Activated B cell treated with CpG ODN at 0.5 μM for 24 hours (primary cell): ENCODE data around the gene ZNF446. TPM values are rescaled to one million over a fixed set of nuclear protein-coding genes. Genes with fewer than 3 reads are reported as not detected.
"Not testable (repeated sequence)": the region's sequence is repeated elsewhere in the genome, so short reads cannot be mapped to it uniquely, and the experiment has no call there.

Experiments used
- ATAC-seq: fragments of 200-7000 bp; cut with Tn5 transposase; one replicate; pipeline ENCODE4 v1.10.0; 2021; ENCODE audit warnings: low read depth, mild to moderate bottlenecking, moderate library complexity
- CTCF ChIA-PET: fragments of 350-600 bp; sonication (Branson Sonifier 250); formaldehyde crosslinking; loops from one replicate; lab custom pipeline; 2021; ENCODE audit warnings: antibody characterized with exemption; lab: Charles Lee
- POLR2A ChIA-PET: fragments of 350-600 bp; sonication (Branson Sonifier 250); formaldehyde crosslinking; loops from one replicate; lab custom pipeline; 2021; ENCODE audit warnings: antibody characterized with exemption; lab: Charles Lee
- DNase-seq: peaks from one replicate; pipeline ENCODE4 v3.0.0; 2022
- H3K27ac Mint-ChIP-seq: one replicate; pipeline ENCODE4 v1.8.0; 2020; ENCODE audit warnings: mixed read lengths
- H3K27me3 Mint-ChIP-seq: one replicate; pipeline ENCODE4 v1.8.0; 2021; ENCODE audit warnings: mixed read lengths
- H3K36me3 Mint-ChIP-seq: one replicate; pipeline ENCODE4 v1.8.0; 2021; ENCODE audit warnings: low read depth, mixed read lengths
- H3K4me1 Mint-ChIP-seq: one replicate; pipeline ENCODE4 v1.8.0; 2021; ENCODE audit warnings: mixed read lengths
- H3K4me3 Mint-ChIP-seq: one replicate; pipeline ENCODE4 v1.8.0; 2020; ENCODE audit warnings: mild to moderate bottlenecking, mixed read lengths
- H3K9me3 Mint-ChIP-seq: one replicate; pipeline ENCODE4 v1.8.0; 2020; ENCODE audit warnings: mixed read lengths
- intact Hi-C: fragments of 100-400 bp; cut with micrococcal nuclease; formaldehyde crosslinking; loops from one replicate; pipeline ENCODE4 v1.15.1; 2024
- total RNA-seq: library from RNA; stranded (reverse); gene quantifications from 2 replicates; pipeline ENCODE4 v1.2.3, GENCODE V29; 2022
- TF ChIP-seq, protein P1 (sequence below): fragments of 200-600 bp; IDR thresholded peaks from one replicate; pipeline ENCODE4 v1.8.0; 2022; ENCODE audit warnings: antibody characterized with exemption, mild to moderate bottlenecking

Gene ZNF446
- total RNA-seq, 1 donor from 2014 or later: 9.6 TPM

DNA sequence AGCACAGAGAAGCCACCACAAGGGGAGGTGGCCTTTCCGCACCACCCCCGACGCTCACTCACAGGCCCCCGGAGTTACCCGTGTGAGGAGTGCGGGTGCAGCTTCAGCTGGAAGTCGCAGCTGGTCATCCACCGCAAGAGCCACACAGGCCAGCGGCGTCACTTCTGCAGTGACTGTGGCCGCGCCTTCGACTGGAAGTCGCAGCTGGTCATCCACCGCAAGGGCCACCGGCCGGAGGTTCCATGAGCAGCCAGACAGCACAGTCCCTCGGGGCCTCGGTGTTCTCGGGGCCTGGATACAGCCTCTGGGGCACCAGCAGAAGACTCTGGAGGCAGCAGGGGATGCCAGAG, 4.3 kb downstream of the ZNF446 start:
- TF ChIP-seq, protein P1, sequence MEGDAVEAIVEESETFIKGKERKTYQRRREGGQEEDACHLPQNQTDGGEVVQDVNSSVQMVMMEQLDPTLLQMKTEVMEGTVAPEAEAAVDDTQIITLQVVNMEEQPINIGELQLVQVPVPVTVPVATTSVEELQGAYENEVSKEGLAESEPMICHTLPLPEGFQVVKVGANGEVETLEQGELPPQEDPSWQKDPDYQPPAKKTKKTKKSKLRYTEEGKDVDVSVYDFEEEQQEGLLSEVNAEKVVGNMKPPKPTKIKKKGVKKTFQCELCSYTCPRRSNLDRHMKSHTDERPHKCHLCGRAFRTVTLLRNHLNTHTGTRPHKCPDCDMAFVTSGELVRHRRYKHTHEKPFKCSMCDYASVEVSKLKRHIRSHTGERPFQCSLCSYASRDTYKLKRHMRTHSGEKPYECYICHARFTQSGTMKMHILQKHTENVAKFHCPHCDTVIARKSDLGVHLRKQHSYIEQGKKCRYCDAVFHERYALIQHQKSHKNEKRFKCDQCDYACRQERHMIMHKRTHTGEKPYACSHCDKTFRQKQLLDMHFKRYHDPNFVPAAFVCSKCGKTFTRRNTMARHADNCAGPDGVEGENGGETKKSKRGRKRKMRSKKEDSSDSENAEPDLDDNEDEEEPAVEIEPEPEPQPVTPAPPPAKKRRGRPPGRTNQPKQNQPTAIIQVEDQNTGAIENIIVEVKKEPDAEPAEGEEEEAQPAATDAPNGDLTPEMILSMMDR: no peak
- Mint-ChIP-seq H3K36me3 (peaks cover 13% of the 10 kb centered on the region), H3K9me3 (no peaks in the 10 kb centered on the region), H3K27me3 (no peaks in the 10 kb centered on the region), H3K27ac (no peak overlapping the region), H3K4me1 (peaks cover 9% of the 10 kb centered on the region), H3K4me3 (no peak overlapping the region)
- ATAC-seq: no peak
- no peak for DNase-seq
- CTCF ChIA-PET: no interaction called here
- POLR2A ChIA-PET: no interaction called here
- intact Hi-C loops: no loop called here

- DNase-seq (no peak), ATAC-seq (no peak)
- TF ChIP-seq, protein P1: no peak
- no peak overlapping the region for H3K4me3 Mint-ChIP-seq
- ChIA-PET POLR2A (no interaction called here), CTCF (no interaction called here)
- intact Hi-C loops: no loop called here
- H3K36me3 Mint-ChIP-seq: peaks cover 11% of the 10 kb centered on the region
- H3K27me3 Mint-ChIP-seq: no peaks in the 10 kb centered on the region
- H3K9me3 Mint-ChIP-seq: no peaks in the 10 kb centered on the region
- H3K4me1 Mint-ChIP-seq: peaks cover 9% of the 10 kb centered on the region
- no peak overlapping the region for H3K27ac Mint-ChIP-seq
Observed at GRCh38 chr19:58480831-58481230, 4.7 kb downstream of the ZNF446 start.

DNA sequence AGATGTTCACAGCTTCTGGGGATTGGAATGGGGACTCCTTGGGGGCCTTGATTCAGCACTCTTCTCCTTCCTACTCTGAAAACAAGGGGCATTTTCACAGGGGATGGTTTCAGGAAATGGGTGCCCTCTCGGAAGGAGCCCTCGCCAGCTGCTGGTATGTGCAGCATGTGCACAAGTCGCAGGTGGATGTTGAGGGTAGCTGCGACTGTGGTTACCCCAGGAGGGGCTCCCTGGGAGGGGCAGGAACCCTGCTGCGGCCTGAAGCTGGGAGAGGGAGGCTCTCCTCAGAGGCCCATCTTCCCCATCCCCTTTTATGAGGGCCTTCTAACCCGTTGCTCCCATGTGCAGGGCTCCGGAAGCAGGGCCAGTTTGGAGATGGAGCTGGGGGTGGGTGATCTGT, 6.2 kb downstream of the ZNF446 start:
- ChIA-PET CTCF (no interaction called here), POLR2A (no interaction called here)
- intact Hi-C loops: no loop called here
- TF ChIP-seq, protein P1: no peak
- Mint-ChIP-seq H3K27me3 (no peaks in the 10 kb centered on the region), H3K27ac (no peak overlapping the region), H3K4me1 (no peaks in the 10 kb centered on the region), H3K4me3 (no peak overlapping the region), H3K36me3 (peaks cover 10% of the 10 kb centered on the region), H3K9me3 (no peaks in the 10 kb centered on the region)
- DNase-seq (no peak), ATAC-seq (no peak)

GRCh38 chr19:58483776-58484175, 7.6 kb downstream of the ZNF446 start:
- CTCF ChIA-PET: interaction anchor here (0.7 kb wide), 1 partner anchor 77 kb away, joined by 4 read pairs; no protein-coding TSS in a partner anchor
- H3K27ac Mint-ChIP-seq: no peak overlapping the region

DNA sequence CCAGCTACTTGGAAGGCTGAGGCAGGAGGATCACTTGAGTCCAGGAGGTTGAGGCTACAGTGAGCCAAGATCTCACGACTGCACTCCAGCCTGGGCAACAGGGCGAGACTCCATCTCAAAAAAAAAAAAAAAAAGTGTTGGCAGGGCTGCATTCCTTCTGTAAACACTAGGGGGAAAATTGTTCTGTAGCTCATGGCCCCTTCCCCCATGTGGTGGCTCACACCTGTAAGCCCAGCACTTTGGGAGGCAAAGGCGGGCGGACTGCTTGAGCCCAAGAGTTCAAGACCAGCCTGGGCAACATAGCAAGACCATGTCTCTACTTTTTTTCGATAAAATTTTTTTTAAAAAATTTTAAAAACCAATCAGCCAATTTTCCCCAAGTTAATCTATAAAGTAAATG, 8.2 kb downstream of the ZNF446 start:
- H3K36me3 Mint-ChIP-seq, H3K9me3 Mint-ChIP-seq, H3K27me3 Mint-ChIP-seq, H3K27ac Mint-ChIP-seq, ATAC-seq, H3K4me3 Mint-ChIP-seq, intact Hi-C loops, H3K4me1 Mint-ChIP-seq, DNase-seq: not testable (repeated sequence)
- ChIA-PET CTCF (interaction anchor here (0.7 kb wide), 1 partner anchor 77 kb away, joined by 4 read pairs; no protein-coding TSS in a partner anchor), POLR2A (interaction anchor here (0.6 to 0.8 kb wide), 2 partner anchors 30 to 65 kb away, joined by 3 to 6 read pairs; no protein-coding TSS in a partner anchor)

More at GRCh38 chr19:58483776-58484175, 7.6 kb downstream of the ZNF446 start:
- Mint-ChIP-seq H3K36me3 (peaks cover 10% of the 10 kb centered on the region), H3K4me3 (no peak overlapping the region), H3K9me3 (no peaks in the 10 kb centered on the region), H3K27me3 (no peaks in the 10 kb centered on the region), H3K4me1 (no peaks in the 10 kb centered on the region)
- ATAC-seq (no peak), DNase-seq (no peak)
- intact Hi-C loops: no loop called here
- TF ChIP-seq, protein P1: no peak
- POLR2A ChIA-PET: interaction anchor here (0.8 kb wide), 1 partner anchor 30 kb away, joined by 6 read pairs; no protein-coding TSS in a partner anchor

GRCh38 chr19:58491393-58491792, 15.2 kb downstream of the ZNF446 start:
- intact Hi-C loops: no loop called here

More at GRCh38 chr19:58491393-58491792, 15.2 kb downstream of the ZNF446 start:
- CTCF ChIA-PET: no interaction called here
- no peak for ATAC-seq
- no peaks in the 10 kb centered on the region for H3K36me3 Mint-ChIP-seq
- no peaks in the 10 kb centered on the region for H3K9me3 Mint-ChIP-seq
- no peak for DNase-seq
- H3K4me1 Mint-ChIP-seq: no peaks in the 10 kb centered on the region
- no peaks in the 10 kb centered on the region for H3K27me3 Mint-ChIP-seq
- TF ChIP-seq, protein P1: no peak
- no peak overlapping the region for H3K27ac Mint-ChIP-seq
- POLR2A ChIA-PET: interaction anchor here (0.5 kb wide), 1 partner anchor 1035 kb away, joined by 4 read pairs; the partner anchor contains the start of gene VN1R1
- no peak overlapping the region for H3K4me3 Mint-ChIP-seq
